DOHH2 (cell line): ENCODE measurements around the gene CDH4.

Experiments
- H3F3A ChIP-seq: fragments of 200-600 bp; sonication (generic), shearing (Covaris generic); 2 replicates; pipeline ENCODE4 v1.6.0; 2016; ENCODE audit warnings: antibody characterized with exemption, mild to moderate bottlenecking; ENCODE audit not compliant: control insufficient read depth, insufficient read depth
- H3K27ac ChIP-seq: fragments of 200-600 bp; sonication (generic); 2 replicates; pipeline ENCODE4 v1.5.1; 2014; ENCODE audit warnings: low read depth, mild to moderate bottlenecking, low read length, moderate library complexity
- H3K27me3 ChIP-seq: fragments of 200-600 bp; sonication (generic); 2 replicates; pipeline ENCODE4 v1.6.1; 2014; ENCODE audit warnings: mild to moderate bottlenecking, low read length, mixed read lengths; ENCODE audit not compliant: control insufficient read depth
- H3K36me3 ChIP-seq: fragments of 200-600 bp; sonication (generic); 2 replicates; pipeline ENCODE4 v1.6.1; 2014; ENCODE audit warnings: mild to moderate bottlenecking, low read length, moderate library complexity, mixed read lengths; ENCODE audit not compliant: control insufficient read depth
- H3K4me1 ChIP-seq: fragments of 200-600 bp; sonication (generic); 2 replicates; pipeline ENCODE4 v1.6.1; 2014; ENCODE audit warnings: mild to moderate bottlenecking, low read length, mixed read lengths; ENCODE audit not compliant: control insufficient read depth
- H3K4me2 ChIP-seq: fragments of 200-600 bp; sonication (generic); 2 replicates; pipeline ENCODE4 v1.6.0; 2014; ENCODE audit warnings: mild to moderate bottlenecking, low read length, moderate library complexity
- H3K4me3 ChIP-seq: fragments of 200-600 bp; sonication (generic); 2 replicates; pipeline ENCODE4 v1.5.1; 2014; ENCODE audit warnings: mild to moderate bottlenecking, low read length, mixed read lengths
- H3K79me2 ChIP-seq: fragments of 200-600 bp; sonication (generic); 2 replicates; pipeline ENCODE4 v1.6.1; 2014; ENCODE audit warnings: mild to moderate bottlenecking, low read length, mixed read lengths; ENCODE audit not compliant: control insufficient read depth
- H3K9me2 ChIP-seq: fragments of 200-600 bp; sonication (generic); replicated peaks from 2 replicates; pipeline ENCODE4 v1.6.1; 2014; ENCODE audit warnings: mild to moderate bottlenecking, low read length, mixed read lengths; ENCODE audit not compliant: control insufficient read depth
- H3K9me3 ChIP-seq: fragments of 200-600 bp; sonication (generic); 2 replicates; pipeline ENCODE4 v1.6.1; 2014; ENCODE audit warnings: antibody characterized with exemption, low read length, mixed read lengths; ENCODE audit not compliant: control insufficient read depth, insufficient read depth
- H4K20me1 ChIP-seq: fragments of 200-600 bp; sonication (generic); 2 replicates; pipeline ENCODE4 v1.6.0; 2014; ENCODE audit warnings: low read depth, mild to moderate bottlenecking, antibody characterized with exemption, low read length, moderate library complexity; ENCODE audit not compliant: control insufficient read depth, insufficient read depth
- CTCF ChIP-seq: fragments of 200-600 bp; sonication (generic); IDR thresholded peaks from one replicate; pipeline ENCODE4 v1.5.1; 2014; ENCODE audit warnings: antibody characterized with exemption, mild to moderate bottlenecking, low read depth, low read length; ENCODE audit not compliant: poor library complexity, severe bottlenecking
- EZH2phosphoT487 ChIP-seq: fragments of 200-600 bp; sonication (generic); IDR thresholded peaks from 2 replicates; pipeline ENCODE4 v1.6.1; 2017; ENCODE audit warnings: borderline replicate concordance, mild to moderate bottlenecking, antibody characterized with exemption, low read length, moderate library complexity, mixed read lengths

CDH4 gene

GRCh38 chr20:61373055-61373399, 121.0 kb downstream of the CDH4 start:
- no peaks in the 10 kb centered on the region for H3K27me3 ChIP-seq
- H3K4me1 ChIP-seq, result no peaks in the 10 kb centered on the region
- TF ChIP-seq CTCF (no peak), EZH2phosphoT487 (no peak)
- no peak overlapping the region for H3K4me2 ChIP-seq
- peaks cover 11% of the 10 kb centered on the region; the same call in 1 of the 2 replicates for H3K9me3 ChIP-seq
- H3K36me3 ChIP-seq, result no peaks in the 10 kb centered on the region
- H3K27ac ChIP-seq, result no peak overlapping the region
- H3K9me2 ChIP-seq, result no peaks in the 10 kb centered on the region
- H4K20me1 ChIP-seq, result no peaks in the 10 kb centered on the region
- H3K79me2 ChIP-seq, result no peaks in the 10 kb centered on the region
- H3K4me3 ChIP-seq, result no peak overlapping the region
- H3F3A ChIP-seq, result no peaks in the 10 kb centered on the region

GRCh38 chr20:61373956-61374545, 122.0 kb downstream of the CDH4 start:
- Histone ChIP-seq H3K27ac (no peak overlapping the region), H3K9me2 (no peaks in the 10 kb centered on the region), H3K9me3 (peaks cover 11% of the 10 kb centered on the region; the same call in 1 of the 2 replicates), H3K79me2 (no peaks in the 10 kb centered on the region), H3F3A (no peaks in the 10 kb centered on the region), H3K4me2 (no peak overlapping the region), H4K20me1 (no peaks in the 10 kb centered on the region), H3K27me3 (no peaks in the 10 kb centered on the region), H3K36me3 (no peaks in the 10 kb centered on the region), H3K4me3 (no peak overlapping the region), H3K4me1 (no peaks in the 10 kb centered on the region)
- no peak for TF ChIP-seq EZH2phosphoT487
- no peak for TF ChIP-seq CTCF

- Histone ChIP-seq H3K27me3 (no peaks in the 10 kb centered on the region), H3K36me3 (no peaks in the 10 kb centered on the region), H3K9me3 (peaks cover 11% of the 10 kb centered on the region; the same call in 1 of the 2 replicates), H3K9me2 (no peaks in the 10 kb centered on the region), H3K4me2 (no peak overlapping the region), H3K27ac (no peak overlapping the region), H3K4me1 (no peaks in the 10 kb centered on the region), H3K79me2 (no peaks in the 10 kb centered on the region), H3F3A (no peaks in the 10 kb centered on the region), H4K20me1 (no peaks in the 10 kb centered on the region), H3K4me3 (no peak overlapping the region)
- TF ChIP-seq EZH2phosphoT487 (no peak), CTCF (no peak)
Measured at GRCh38 chr20:61376541-61377240, 124.6 kb downstream of the CDH4 start.
